Measurements from ENCODE around the gene UBE2QL1. TPM values are rescaled to one million over a fixed set of nuclear protein-coding genes. Genes with fewer than 3 reads are reported as not detected.
A peak's percentile ranks its signal among the peaks of the same experiment; 100 is the strongest.

The UBE2QL1 gene
- total RNA-seq, 1 donor from 2014 or later, result 2.7 TPM

- Mint-ChIP-seq H3K27me3 (ENCODE audit: low read depth) (peaks cover 86% of the 10 kb centered on the region), H3K27ac (ENCODE audit: unreplicated experiment) (no peak overlapping the region), H3K4me1 (peaks cover 11% of the 10 kb centered on the region), H3K9me3 (no peaks in the 10 kb centered on the region), H3K36me3 (ENCODE audit: low read depth) (no peaks in the 10 kb centered on the region), H3K4me3 (no peak overlapping the region)
- no peak for DNase-seq (ENCODE audit: low read depth, low spot score)
- TF ChIP-seq, protein P1, sequence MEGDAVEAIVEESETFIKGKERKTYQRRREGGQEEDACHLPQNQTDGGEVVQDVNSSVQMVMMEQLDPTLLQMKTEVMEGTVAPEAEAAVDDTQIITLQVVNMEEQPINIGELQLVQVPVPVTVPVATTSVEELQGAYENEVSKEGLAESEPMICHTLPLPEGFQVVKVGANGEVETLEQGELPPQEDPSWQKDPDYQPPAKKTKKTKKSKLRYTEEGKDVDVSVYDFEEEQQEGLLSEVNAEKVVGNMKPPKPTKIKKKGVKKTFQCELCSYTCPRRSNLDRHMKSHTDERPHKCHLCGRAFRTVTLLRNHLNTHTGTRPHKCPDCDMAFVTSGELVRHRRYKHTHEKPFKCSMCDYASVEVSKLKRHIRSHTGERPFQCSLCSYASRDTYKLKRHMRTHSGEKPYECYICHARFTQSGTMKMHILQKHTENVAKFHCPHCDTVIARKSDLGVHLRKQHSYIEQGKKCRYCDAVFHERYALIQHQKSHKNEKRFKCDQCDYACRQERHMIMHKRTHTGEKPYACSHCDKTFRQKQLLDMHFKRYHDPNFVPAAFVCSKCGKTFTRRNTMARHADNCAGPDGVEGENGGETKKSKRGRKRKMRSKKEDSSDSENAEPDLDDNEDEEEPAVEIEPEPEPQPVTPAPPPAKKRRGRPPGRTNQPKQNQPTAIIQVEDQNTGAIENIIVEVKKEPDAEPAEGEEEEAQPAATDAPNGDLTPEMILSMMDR (conservative IDR thresholded peaks at IDR 0.05), result no peak
Measured at GRCh38 chr5:6452622-6453504, 4.2 kb downstream of the UBE2QL1 start.

DNA sequence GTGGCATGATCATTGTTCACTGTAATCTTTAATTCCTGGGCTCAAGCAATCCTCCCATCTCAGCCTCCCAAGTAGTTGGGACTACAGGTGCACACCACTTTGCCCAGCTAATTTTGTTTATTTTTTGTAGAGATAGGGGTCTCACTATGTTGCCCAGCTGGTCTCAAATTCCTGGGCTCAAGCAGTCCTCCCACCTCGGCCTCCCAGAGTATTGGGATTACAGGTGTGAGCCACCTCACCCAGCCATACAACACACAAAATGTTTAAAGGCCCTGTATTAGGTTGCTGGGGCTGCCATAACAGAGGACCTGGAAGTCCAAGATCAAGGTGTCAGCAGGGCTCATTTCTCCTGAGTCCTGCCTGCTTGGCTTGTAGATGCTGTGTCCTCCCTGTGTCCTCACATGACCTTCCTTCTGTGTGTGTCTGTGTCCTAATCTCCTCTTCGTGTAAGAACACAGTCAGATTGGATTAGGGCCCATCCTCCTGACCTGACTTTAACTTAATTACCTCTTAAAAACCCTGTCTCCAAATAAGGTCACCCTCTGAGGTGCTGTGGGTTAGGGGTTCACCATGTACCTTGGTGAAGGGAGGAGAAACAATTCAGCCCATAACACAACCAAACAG is 5.4 kb downstream of the UBE2QL1 start:
- no peaks in the 10 kb centered on the region for H3K9me3 Mint-ChIP-seq
- H3K27me3 Mint-ChIP-seq (ENCODE audit: low read depth), result peaks cover 84% of the 10 kb centered on the region
- no peaks in the 10 kb centered on the region for H3K36me3 Mint-ChIP-seq (ENCODE audit: low read depth)
- no peak overlapping the region for H3K27ac Mint-ChIP-seq (ENCODE audit: unreplicated experiment)
- no peak for DNase-seq (ENCODE audit: low read depth, low spot score)
- H3K4me1 Mint-ChIP-seq, result peaks cover 11% of the 10 kb centered on the region
- no peak overlapping the region for H3K4me3 Mint-ChIP-seq
- TF ChIP-seq, protein P1 (conservative IDR thresholded peaks at IDR 0.05), result no peak

GRCh38 chr5:6454628-6455053 is 6.0 kb downstream of the UBE2QL1 start:
- Mint-ChIP-seq H3K4me3 (no peak overlapping the region), H3K4me1 (peaks cover 7% of the 10 kb centered on the region), H3K36me3 (ENCODE audit: low read depth) (no peaks in the 10 kb centered on the region), H3K9me3 (no peaks in the 10 kb centered on the region), H3K27me3 (ENCODE audit: low read depth) (peaks cover 84% of the 10 kb centered on the region), H3K27ac (ENCODE audit: unreplicated experiment) (no peak overlapping the region)
- DNase-seq (ENCODE audit: low read depth, low spot score), result no peak
- TF ChIP-seq, protein P1 (conservative IDR thresholded peaks at IDR 0.05), result no peak

GRCh38 chr5:6455571-6456200 is 7.0 kb downstream of the UBE2QL1 start:
- H3K9me3 Mint-ChIP-seq, result no peaks in the 10 kb centered on the region
- no peak for DNase-seq (ENCODE audit: low read depth, low spot score)
- no peaks in the 10 kb centered on the region for H3K36me3 Mint-ChIP-seq (ENCODE audit: low read depth)
- H3K27me3 Mint-ChIP-seq (ENCODE audit: low read depth), result peaks cover 78% of the 10 kb centered on the region
- TF ChIP-seq, protein P1 (conservative IDR thresholded peaks at IDR 0.05), result no peak
- peaks cover 2% of the 10 kb centered on the region for H3K4me1 Mint-ChIP-seq
- H3K4me3 Mint-ChIP-seq, result no peak overlapping the region
- H3K27ac Mint-ChIP-seq (ENCODE audit: unreplicated experiment), result peak overlapping the region; percentile 27

GRCh38 chr5:6456766-6457370 is 8.2 kb downstream of the UBE2QL1 start:
- no peak for DNase-seq (ENCODE audit: low read depth, low spot score)
- H3K4me3 Mint-ChIP-seq, result no peak overlapping the region
- H3K36me3 Mint-ChIP-seq (ENCODE audit: low read depth), result no peaks in the 10 kb centered on the region
- TF ChIP-seq, protein P1 (conservative IDR thresholded peaks at IDR 0.05), result no peak
- no peaks in the 10 kb centered on the region for H3K9me3 Mint-ChIP-seq
- no peak overlapping the region for H3K27ac Mint-ChIP-seq (ENCODE audit: unreplicated experiment)
- no peaks in the 10 kb centered on the region for H3K4me1 Mint-ChIP-seq
- peaks cover 66% of the 10 kb centered on the region for H3K27me3 Mint-ChIP-seq (ENCODE audit: low read depth)
